Inflammatory macrophage (primary cell): ENCODE data around the gene NIBAN1.
"Not testable (repeated sequence)": the region's sequence is repeated elsewhere in the genome, so short reads cannot be mapped to it uniquely, and the experiment has no call there.

Experiments
- DNase-seq, 2 donors: peaks; one replicate each; pipeline ENCODE4 v3.0.0-alpha.2; 2020 to 2022

The NIBAN1 gene

GRCh38 chr1:184973272-184974055 lies 844 bp downstream of the NIBAN1 start:
- DNase-seq: peak; percentile 86 to 87

GRCh38 chr1:184972315-184973055 lies 1.8 kb downstream of the NIBAN1 start:
- no peak for DNase-seq

- DNase-seq: no peak
These were observed 2.6 kb downstream of the NIBAN1 start for GRCh38 chr1:184971522-184972265.

GRCh38 chr1:184970691-184971161 lies 3.6 kb downstream of the NIBAN1 start:
- no peak for DNase-seq

- DNase-seq: no peak
These were observed 7.3 kb downstream of the NIBAN1 start for GRCh38 chr1:184966989-184967388.

- no peak for DNase-seq
These were observed 8.1 kb downstream of the NIBAN1 start for GRCh38 chr1:184965944-184966860.

- DNase-seq: no peak
These were observed 8.9 kb downstream of the NIBAN1 start for GRCh38 chr1:184965439-184965838.

GRCh38 chr1:184959626-184960025 lies 14.7 kb downstream of the NIBAN1 start:
- DNase-seq: no peak

- no peak for DNase-seq
These were observed 15.6 kb downstream of the NIBAN1 start for GRCh38 chr1:184958554-184959353.

- not testable (repeated sequence) for DNase-seq
These were observed 16.4 kb downstream of the NIBAN1 start for GRCh38 chr1:184957901-184958300.

GRCh38 chr1:184956999-184957700 lies 17.2 kb downstream of the NIBAN1 start:
- no peak for DNase-seq

- peak in 1 of 2 donors; percentile 31 for DNase-seq
These were observed 19.9 kb downstream of the NIBAN1 start for GRCh38 chr1:184954232-184954995.

- peak; percentile 55 to 65 for DNase-seq
These were observed 20.6 kb downstream of the NIBAN1 start for GRCh38 chr1:184953600-184954219.

GRCh38 chr1:184952428-184952827 lies 21.9 kb downstream of the NIBAN1 start:
- DNase-seq: no peak

- no peak for DNase-seq
These were observed 22.5 kb downstream of the NIBAN1 start for GRCh38 chr1:184951788-184952187.

GRCh38 chr1:184950906-184951305 lies 23.4 kb downstream of the NIBAN1 start:
- DNase-seq: no peak

- no peak for DNase-seq
These were observed 24.1 kb downstream of the NIBAN1 start for GRCh38 chr1:184950227-184950626.

- DNase-seq: peak in 1 of 2 donors; percentile 41
These were observed 26.6 kb downstream of the NIBAN1 start for GRCh38 chr1:184947497-184948256.
